Measurements from ENCODE around the gene SLC2A13.

Gene SLC2A13

GRCh38 chr12:40106202-40106533 lies 287 bp upstream of the SLC2A13 start:
- Histone ChIP-seq H3K27me3 (replicated peaks; ENCODE audit: control insufficient read depth, insufficient read depth, low read length, poor library complexity, severe bottlenecking) (no peaks in the 10 kb centered on the region), H3K4me3 (ENCODE audit: insufficient read depth, low read depth, low read length, poor library complexity, severe bottlenecking) (peak overlapping the region; percentile 78), H3K9me3 (ENCODE audit: control insufficient read depth, low read length) (no peaks in the 10 kb centered on the region), H3K36me3 (ENCODE audit: control insufficient read depth, insufficient read depth, low read length) (no peaks in the 10 kb centered on the region), H3K4me1 (ENCODE audit: control insufficient read depth, insufficient read depth, low read length, poor library complexity, severe bottlenecking) (peaks cover 4% of the 10 kb centered on the region), H3K27ac (ENCODE audit: insufficient read depth, low read length, poor library complexity, severe bottlenecking) (no peak overlapping the region)
- no peak for DNase-seq

- peak overlapping the region; percentile 78 for H3K4me3 ChIP-seq (ENCODE audit: insufficient read depth, low read depth, low read length, poor library complexity, severe bottlenecking)
- no peaks in the 10 kb centered on the region for H3K36me3 ChIP-seq (ENCODE audit: control insufficient read depth, insufficient read depth, low read length)
- H3K9me3 ChIP-seq (ENCODE audit: control insufficient read depth, low read length) = no peaks in the 10 kb centered on the region
- H3K4me1 ChIP-seq (ENCODE audit: control insufficient read depth, insufficient read depth, low read length, poor library complexity, severe bottlenecking) = peaks cover 4% of the 10 kb centered on the region
- H3K27me3 ChIP-seq (replicated peaks; ENCODE audit: control insufficient read depth, insufficient read depth, low read length, poor library complexity, severe bottlenecking) = no peaks in the 10 kb centered on the region
- H3K27ac ChIP-seq (ENCODE audit: insufficient read depth, low read length, poor library complexity, severe bottlenecking) = no peak overlapping the region
- no peak for DNase-seq
These were observed 691 bp downstream of the SLC2A13 start for GRCh38 chr12:40105265-40105514.

GRCh38 chr12:40104461-40105264 lies 1.2 kb downstream of the SLC2A13 start:
- Histone ChIP-seq H3K9me3 (ENCODE audit: control insufficient read depth, low read length) (no peaks in the 10 kb centered on the region), H3K4me1 (ENCODE audit: control insufficient read depth, insufficient read depth, low read length, poor library complexity, severe bottlenecking) (peaks cover 4% of the 10 kb centered on the region), H3K27ac (ENCODE audit: insufficient read depth, low read length, poor library complexity, severe bottlenecking) (no peak overlapping the region), H3K4me3 (ENCODE audit: insufficient read depth, low read depth, low read length, poor library complexity, severe bottlenecking) (peak overlapping the region; percentile 78), H3K27me3 (replicated peaks; ENCODE audit: control insufficient read depth, insufficient read depth, low read length, poor library complexity, severe bottlenecking) (no peaks in the 10 kb centered on the region), H3K36me3 (ENCODE audit: control insufficient read depth, insufficient read depth, low read length) (no peaks in the 10 kb centered on the region)
- no peak for DNase-seq

- Histone ChIP-seq H3K4me1 (ENCODE audit: control insufficient read depth, insufficient read depth, low read length, poor library complexity, severe bottlenecking) (peaks cover 4% of the 10 kb centered on the region), H3K4me3 (ENCODE audit: insufficient read depth, low read depth, low read length, poor library complexity, severe bottlenecking) (no peak overlapping the region), H3K27me3 (replicated peaks; ENCODE audit: control insufficient read depth, insufficient read depth, low read length, poor library complexity, severe bottlenecking) (no peaks in the 10 kb centered on the region), H3K9me3 (ENCODE audit: control insufficient read depth, low read length) (no peaks in the 10 kb centered on the region), H3K36me3 (ENCODE audit: control insufficient read depth, insufficient read depth, low read length) (no peaks in the 10 kb centered on the region), H3K27ac (ENCODE audit: insufficient read depth, low read length, poor library complexity, severe bottlenecking) (no peak overlapping the region)
- no peak for DNase-seq
These were observed 2.8 kb downstream of the SLC2A13 start for GRCh38 chr12:40103043-40103442.

GRCh38 chr12:40101747-40102146 lies 4.1 kb downstream of the SLC2A13 start:
- H3K4me3 ChIP-seq (ENCODE audit: insufficient read depth, low read depth, low read length, poor library complexity, severe bottlenecking) = no peak overlapping the region
- H3K9me3 ChIP-seq (ENCODE audit: control insufficient read depth, low read length) = no peaks in the 10 kb centered on the region
- no peaks in the 10 kb centered on the region for H3K36me3 ChIP-seq (ENCODE audit: control insufficient read depth, insufficient read depth, low read length)
- H3K4me1 ChIP-seq (ENCODE audit: control insufficient read depth, insufficient read depth, low read length, poor library complexity, severe bottlenecking) = peaks cover 4% of the 10 kb centered on the region
- DNase-seq = no peak
- H3K27ac ChIP-seq (ENCODE audit: insufficient read depth, low read length, poor library complexity, severe bottlenecking) = no peak overlapping the region
- H3K27me3 ChIP-seq (replicated peaks; ENCODE audit: control insufficient read depth, insufficient read depth, low read length, poor library complexity, severe bottlenecking) = no peaks in the 10 kb centered on the region

DNA sequence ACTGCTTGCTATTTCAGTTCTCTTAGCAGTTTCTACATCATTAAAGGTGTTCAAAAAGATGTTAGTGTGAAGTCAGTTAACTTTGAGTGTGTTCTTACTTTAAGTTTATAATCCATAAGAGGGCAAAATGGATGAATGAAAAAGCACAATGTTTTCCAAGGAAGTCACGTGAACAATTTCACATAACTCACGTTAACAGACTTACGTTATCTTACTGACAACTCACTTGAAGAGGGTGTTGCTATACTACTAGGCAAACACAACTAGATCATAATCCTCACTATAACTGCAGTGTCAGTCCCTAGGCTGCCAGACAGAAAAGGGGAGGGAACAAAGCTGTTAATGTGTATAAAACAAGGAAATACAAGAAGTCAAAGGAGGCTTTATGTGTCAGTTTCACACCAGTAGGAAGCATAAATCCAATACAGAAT lies 6.4 kb downstream of the SLC2A13 start:
- DNase-seq = no peak
- no peaks in the 10 kb centered on the region for H3K9me3 ChIP-seq (ENCODE audit: control insufficient read depth, low read length)
- no peaks in the 10 kb centered on the region for H3K4me1 ChIP-seq (ENCODE audit: control insufficient read depth, insufficient read depth, low read length, poor library complexity, severe bottlenecking)
- H3K27ac ChIP-seq (ENCODE audit: insufficient read depth, low read length, poor library complexity, severe bottlenecking) = no peak overlapping the region
- H3K27me3 ChIP-seq (replicated peaks; ENCODE audit: control insufficient read depth, insufficient read depth, low read length, poor library complexity, severe bottlenecking) = no peaks in the 10 kb centered on the region
- no peaks in the 10 kb centered on the region for H3K36me3 ChIP-seq (ENCODE audit: control insufficient read depth, insufficient read depth, low read length)
- H3K4me3 ChIP-seq (ENCODE audit: insufficient read depth, low read depth, low read length, poor library complexity, severe bottlenecking) = no peak overlapping the region

- Histone ChIP-seq H3K4me1 (ENCODE audit: control insufficient read depth, insufficient read depth, low read length, poor library complexity, severe bottlenecking) (no peaks in the 10 kb centered on the region), H3K4me3 (ENCODE audit: insufficient read depth, low read depth, low read length, poor library complexity, severe bottlenecking) (no peak overlapping the region), H3K9me3 (ENCODE audit: control insufficient read depth, low read length) (no peaks in the 10 kb centered on the region), H3K27me3 (replicated peaks; ENCODE audit: control insufficient read depth, insufficient read depth, low read length, poor library complexity, severe bottlenecking) (no peaks in the 10 kb centered on the region), H3K27ac (ENCODE audit: insufficient read depth, low read length, poor library complexity, severe bottlenecking) (no peak overlapping the region), H3K36me3 (ENCODE audit: control insufficient read depth, insufficient read depth, low read length) (no peaks in the 10 kb centered on the region)
- no peak for DNase-seq
These were observed 7.3 kb downstream of the SLC2A13 start for GRCh38 chr12:40098406-40099145.

- no peaks in the 10 kb centered on the region for H3K36me3 ChIP-seq (ENCODE audit: control insufficient read depth, insufficient read depth, low read length)
- no peaks in the 10 kb centered on the region for H3K4me1 ChIP-seq (ENCODE audit: control insufficient read depth, insufficient read depth, low read length, poor library complexity, severe bottlenecking)
- no peak overlapping the region for H3K4me3 ChIP-seq (ENCODE audit: insufficient read depth, low read depth, low read length, poor library complexity, severe bottlenecking)
- no peaks in the 10 kb centered on the region for H3K9me3 ChIP-seq (ENCODE audit: control insufficient read depth, low read length)
- H3K27ac ChIP-seq (ENCODE audit: insufficient read depth, low read length, poor library complexity, severe bottlenecking) = no peak overlapping the region
- no peak for DNase-seq
- H3K27me3 ChIP-seq (replicated peaks; ENCODE audit: control insufficient read depth, insufficient read depth, low read length, poor library complexity, severe bottlenecking) = no peaks in the 10 kb centered on the region
These were observed 12.4 kb downstream of the SLC2A13 start for GRCh38 chr12:40093512-40093911.

GRCh38 chr12:40086471-40086870 lies 19.4 kb downstream of the SLC2A13 start:
- Histone ChIP-seq H3K36me3 (ENCODE audit: control insufficient read depth, insufficient read depth, low read length) (no peaks in the 10 kb centered on the region), H3K27ac (ENCODE audit: insufficient read depth, low read length, poor library complexity, severe bottlenecking) (no peak overlapping the region), H3K4me1 (ENCODE audit: control insufficient read depth, insufficient read depth, low read length, poor library complexity, severe bottlenecking) (no peaks in the 10 kb centered on the region), H3K9me3 (ENCODE audit: control insufficient read depth, low read length) (no peaks in the 10 kb centered on the region), H3K27me3 (replicated peaks; ENCODE audit: control insufficient read depth, insufficient read depth, low read length, poor library complexity, severe bottlenecking) (no peaks in the 10 kb centered on the region), H3K4me3 (ENCODE audit: insufficient read depth, low read depth, low read length, poor library complexity, severe bottlenecking) (no peak overlapping the region)
- no peak for DNase-seq

DNA sequence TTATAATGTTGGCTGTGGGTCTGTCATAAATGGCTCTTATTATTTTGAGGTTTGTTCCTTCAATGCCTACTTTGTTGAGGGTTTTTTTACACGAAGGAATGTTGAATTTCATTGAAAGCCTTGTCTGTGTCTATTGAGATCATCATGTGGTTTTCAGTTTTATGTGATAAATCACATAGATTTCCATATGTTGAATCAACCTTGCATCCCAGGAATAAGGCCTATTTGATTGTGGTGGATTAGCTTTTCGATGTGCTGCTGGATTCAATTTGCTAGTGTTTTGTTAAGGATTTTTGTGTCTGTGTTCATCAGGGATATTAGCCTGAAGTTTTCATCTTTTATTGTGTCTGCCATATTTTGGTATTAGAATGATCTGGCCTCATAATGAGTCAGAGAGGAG lies 27.6 kb downstream of the SLC2A13 start:
- no peaks in the 10 kb centered on the region for H3K9me3 ChIP-seq (ENCODE audit: control insufficient read depth, low read length)
- H3K4me1 ChIP-seq (ENCODE audit: control insufficient read depth, insufficient read depth, low read length, poor library complexity, severe bottlenecking) = no peaks in the 10 kb centered on the region
- no peak for DNase-seq
- H3K4me3 ChIP-seq (ENCODE audit: insufficient read depth, low read depth, low read length, poor library complexity, severe bottlenecking) = no peak overlapping the region
- no peaks in the 10 kb centered on the region for H3K36me3 ChIP-seq (ENCODE audit: control insufficient read depth, insufficient read depth, low read length)
- no peak overlapping the region for H3K27ac ChIP-seq (ENCODE audit: insufficient read depth, low read length, poor library complexity, severe bottlenecking)
- H3K27me3 ChIP-seq (replicated peaks; ENCODE audit: control insufficient read depth, insufficient read depth, low read length, poor library complexity, severe bottlenecking) = no peaks in the 10 kb centered on the region
